Measurements from ENCODE around the gene CDH3. TPM values are rescaled to one million over a fixed set of nuclear protein-coding genes. Genes with fewer than 3 reads are reported as not detected.
A peak's percentile ranks its signal among the peaks of the same experiment; 100 is the strongest.

CDH3 gene
- total and polyA plus RNA-seq, 2 of the 8 experiments (the other 6 are each of a cell fraction or from before 2014, with no cell fraction given), result 146 to 171 TPM

GRCh38 chr16:68655806-68656205 is 10.7 kb downstream of the CDH3 start:
- Histone ChIP-seq H3K23me2 (ENCODE audit: low read depth, low read length) (no peaks in the 10 kb centered on the region), H3K27me3 (replicated peaks in 1 of 4; ENCODE audit: control insufficient read depth in 3 of 4, extremely low read depth in 1 of 4, insufficient read depth in 3 of 4, low read length in 3 of 4) (no peaks in the 10 kb centered on the region), H3K79me1 (ENCODE audit: low read depth, low read length) (peaks cover 21% of the 10 kb centered on the region), H2BK120ac (replicated peaks; ENCODE audit: low read depth, low read length) (no peak overlapping the region), H2BK12ac (ENCODE audit: low read depth, low read length) (no peak overlapping the region), H3K4me3 (ENCODE audit: extremely low read depth in 1 of 4, insufficient read depth in 2 of 4, low read depth in 3 of 4, low read length in 4 of 4) (no peak overlapping the region), H4K20me1 (replicated peaks in 1 of 2; ENCODE audit: control insufficient read depth in 1 of 2, insufficient read depth in 2 of 2, low read length in 2 of 2) (peaks cover 9 to 17% of the 10 kb centered on the region in 2 experiments), H3K9ac (replicated peaks in 1 of 4; ENCODE audit: extremely low read depth in 1 of 4, low read depth in 3 of 4, low read length in 3 of 4) (0 out of 7 replicates have a peak overlapping the region, but pooled peaks of 1 of the 4 experiments have one; percentile 13), H3K18ac (ENCODE audit: extremely low read depth, low read length) (no peak overlapping the region), H2AFZ (ENCODE audit: low read length) (no peak overlapping the region), H3K27ac (ENCODE audit: low read depth, low read length) (no peak overlapping the region), H3K23ac (ENCODE audit: insufficient read length) (no peak overlapping the region), H4K91ac (replicated peaks; ENCODE audit: insufficient read length, low read length) (no peak overlapping the region), H3K4ac (replicated peaks; ENCODE audit: insufficient read length, low read depth, low read length) (no peak overlapping the region), H3K36me3 (ENCODE audit: control insufficient read depth in 2 of 4, insufficient read depth in 4 of 4, low read length in 3 of 4) (peaks cover 0 to 12% (median 0%) of the 10 kb centered on the region in 4 experiments; a peak in 4 of 8 replicates), H3K9me3 (ENCODE audit: insufficient read depth in 2 of 2, low read depth in 1 of 2, low read length in 1 of 2) (no peaks in the 10 kb centered on the region), H3K79me2 (ENCODE audit: control insufficient read depth in 1 of 2, insufficient read depth in 2 of 2, low read length in 2 of 2) (peaks cover 6 to 73% of the 10 kb centered on the region in 2 experiments; a peak in 3 of 4 replicates), H4K8ac (ENCODE audit: extremely low read depth, insufficient read depth, low read length) (no peak overlapping the region), H2BK5ac (ENCODE audit: low read depth, low read length) (no peak overlapping the region), H2AK5ac (ENCODE audit: low read depth, low read length) (no peak overlapping the region), H2BK20ac (ENCODE audit: low read length) (no peak overlapping the region), H3K4me2 (ENCODE audit: insufficient read depth in 1 of 2, low read depth in 2 of 2, low read length in 2 of 2) (no peak overlapping the region), H2BK15ac (ENCODE audit: low read length) (no peak overlapping the region), H3K56ac (replicated peaks; ENCODE audit: insufficient read length, low read depth, low read length) (no peak overlapping the region), H4K5ac (ENCODE audit: insufficient read length, low read depth, low read length) (no peak overlapping the region), H3K14ac (ENCODE audit: insufficient read length) (no peak overlapping the region), H3K4me1 (replicated peaks in 1 of 4; ENCODE audit: control insufficient read depth in 3 of 4, insufficient read depth in 4 of 4, low read length in 3 of 4) (peaks cover 0 to 6% (median 0%) of the 10 kb centered on the region in 4 experiments; a peak in 2 of 7 replicates)
- ChIA-PET POLR2A (ENCODE audit: partially characterized antibody) (interaction anchor here (0.7 to 9.5 kb wide), 4 partner anchors 9 to 31 kb away, joined by 3 to 81 read pairs (median 8); partner anchors contain the start of gene CDH3), CTCF (ENCODE audit: partially characterized antibody) (interaction anchor here (0.6 to 1.0 kb wide), 2 partner anchors 61 to 65 kb away, joined by 3 read pairs; no protein-coding TSS in a partner anchor)
- no peak for FAIRE-seq
- WGBS, 2 experiments (ENCODE audit: extremely low coverage in 1 of 2, insufficient coverage in 1 of 2, insufficient read length in 1 of 2, insufficient replicate concordance in 2 of 2, low coverage in 1 of 2, low lambda C conversion rate in 2 of 2, missing lambda C conversion rate in 1 of 2), result 93% methylated on average over 6 of the region's 6 CpGs; no CpG with 5 or more reads in 1 of the 2 experiments
- no peak for DNase-seq (ENCODE audit: low read depth in 1 of 2, low spot score in 2 of 2)
